OCI-LY1 (cell line): Measurements from ENCODE around the gene STAT5B.
A peak's percentile ranks its signal among the peaks of the same experiment; 100 is the strongest.

ENCODE experiments used
- H2AFZ ChIP-seq: fragments of 200-600 bp; sonication (generic), shearing (Covaris generic); 2 replicates; pipeline ENCODE4 v1.6.0; 2014; ENCODE audit warnings: antibody characterized with exemption, mild to moderate bottlenecking, low read length
- H3F3A ChIP-seq: fragments of 200-600 bp; sonication (generic), shearing (Covaris generic); 2 replicates; pipeline ENCODE4 v1.6.0; 2014; ENCODE audit warnings: mild to moderate bottlenecking, antibody characterized with exemption, low read length, moderate library complexity; ENCODE audit not compliant: insufficient read depth
- H3K27ac ChIP-seq: fragments of 200-600 bp; sonication (generic); 2 replicates; pipeline ENCODE4 v1.5.1; 2014; ENCODE audit warnings: low read length, mixed run types, mild to moderate bottlenecking, low read depth; ENCODE audit not compliant: poor library complexity, severe bottlenecking
- H3K27me3 ChIP-seq: fragments of 200-600 bp; sonication (generic); 2 replicates; pipeline ENCODE4 v1.6.0; 2014; ENCODE audit warnings: antibody characterized with exemption, mild to moderate bottlenecking, low read length, moderate library complexity; ENCODE audit not compliant: insufficient read depth
- H3K36me3 ChIP-seq: fragments of 200-600 bp; sonication (generic); 2 replicates; pipeline ENCODE4 v1.6.1; 2014; ENCODE audit warnings: mild to moderate bottlenecking, antibody characterized with exemption, low read length, moderate library complexity, mixed read lengths; ENCODE audit not compliant: insufficient read depth
- H3K4me1 ChIP-seq: fragments of 200-600 bp; sonication (generic); 2 replicates; pipeline ENCODE4 v1.5.1; 2014; ENCODE audit warnings: mild to moderate bottlenecking, low read length, moderate library complexity; ENCODE audit not compliant: insufficient read depth, severe bottlenecking
- H3K4me2 ChIP-seq: fragments of 200-600 bp; sonication (generic), shearing (Covaris generic); 2 replicates; pipeline ENCODE4 v1.6.1; 2014; ENCODE audit warnings: low read length
- H3K4me3 ChIP-seq: fragments of 200-600 bp; sonication (generic); 2 replicates; pipeline ENCODE4 v1.5.1; 2014; ENCODE audit warnings: low read length, low read depth, mild to moderate bottlenecking, mixed read lengths; ENCODE audit not compliant: poor library complexity, severe bottlenecking
- H3K79me2 ChIP-seq: fragments of 200-600 bp; shearing (Covaris generic); 2 replicates; pipeline ENCODE4 v1.6.1; 2016; ENCODE audit warnings: mixed run types, low read length, mixed read lengths; ENCODE audit not compliant: insufficient read depth
- H3K9ac ChIP-seq: fragments of 200-600 bp; sonication (generic), shearing (Covaris generic); 2 replicates; pipeline ENCODE4 v1.6.1; 2014; ENCODE audit warnings: mild to moderate bottlenecking, low read length, mixed read lengths
- H3K9me2 ChIP-seq: fragments of 200-600 bp; sonication (generic), shearing (Covaris generic); 2 replicates; pipeline ENCODE4 v1.6.1; 2014; ENCODE audit warnings: low read depth, mild to moderate bottlenecking, low read length, mixed read lengths
- H3K9me3 ChIP-seq: fragments of 200-600 bp; shearing (Covaris generic); 2 replicates; pipeline ENCODE4 v1.6.1; 2014; ENCODE audit warnings: low read length, mixed read lengths
- H4K20me1 ChIP-seq: fragments of 200-600 bp; sonication (generic), shearing (Covaris generic); 2 replicates; pipeline ENCODE4 v1.6.0; 2016; ENCODE audit warnings: mild to moderate bottlenecking, low read length; ENCODE audit not compliant: insufficient read depth
- CTCF ChIP-seq: fragments of 200-600 bp; sonication (generic), shearing (Covaris generic); IDR thresholded peaks from 2 replicates; pipeline ENCODE4 v1.5.1; 2017; ENCODE audit warnings: mild to moderate bottlenecking, antibody characterized with exemption, low read length, moderate library complexity, mixed read lengths
- EZH2 ChIP-seq: fragments of 200-600 bp; sonication (generic), shearing (Covaris generic); IDR thresholded peaks from 2 replicates; pipeline ENCODE4 v1.8.0; 2017; ENCODE audit warnings: borderline replicate concordance, mixed run types, mild to moderate bottlenecking, antibody characterized with exemption, low read length, moderate library complexity, mixed read lengths

The STAT5B gene

GRCh38 chr17:42159796-42160530 lies 116.2 kb downstream of the STAT5B start:
- no peaks in the 10 kb centered on the region for H3K4me1 ChIP-seq
- TF ChIP-seq EZH2 (no peak), CTCF (no peak)
- H3K4me2 ChIP-seq = no peak overlapping the region
- H3K79me2 ChIP-seq = no peaks in the 10 kb centered on the region
- no peaks in the 10 kb centered on the region for H3K9me2 ChIP-seq
- H3F3A ChIP-seq = no peaks in the 10 kb centered on the region
- no peaks in the 10 kb centered on the region for H3K27me3 ChIP-seq
- H3K9me3 ChIP-seq = no peaks in the 10 kb centered on the region
- H2AFZ ChIP-seq = no peak overlapping the region
- no peak overlapping the region for H3K9ac ChIP-seq
- no peak overlapping the region for H3K4me3 ChIP-seq
- H3K36me3 ChIP-seq = no peaks in the 10 kb centered on the region
- H3K27ac ChIP-seq = no peak overlapping the region
- no peaks in the 10 kb centered on the region for H4K20me1 ChIP-seq

- no peaks in the 10 kb centered on the region for H3K27me3 ChIP-seq
- H3K9me2 ChIP-seq = no peaks in the 10 kb centered on the region
- H3K4me3 ChIP-seq = peak overlapping the region; percentile 90
- H3K9ac ChIP-seq = no peak overlapping the region
- H3K36me3 ChIP-seq = peaks cover 9% of the 10 kb centered on the region; the same call in 1 of the 2 replicates
- H3K4me1 ChIP-seq = peaks cover 28% of the 10 kb centered on the region
- H3K79me2 ChIP-seq = peaks cover 32% of the 10 kb centered on the region
- no peaks in the 10 kb centered on the region for H4K20me1 ChIP-seq
- H3K27ac ChIP-seq = no peak overlapping the region
- TF ChIP-seq CTCF (no peak), EZH2 (no peak)
- no peak overlapping the region for H2AFZ ChIP-seq
- no peaks in the 10 kb centered on the region for H3K9me3 ChIP-seq
- no peak overlapping the region; the same call in 1 of the 2 replicates for H3K4me2 ChIP-seq
- no peaks in the 10 kb centered on the region for H3F3A ChIP-seq
These were observed 120.6 kb downstream of the STAT5B start for GRCh38 chr17:42155614-42156045.

- H3K4me3 ChIP-seq = peak overlapping the region; percentile 90
- H3K27ac ChIP-seq = peak overlapping the region; percentile 19
- TF ChIP-seq EZH2 = no peak
- no peak for TF ChIP-seq CTCF
- H3K9ac ChIP-seq = peak overlapping the region; percentile 92
- H2AFZ ChIP-seq = no peak overlapping the region
- H3K4me2 ChIP-seq = peak overlapping the region; percentile 79
- no peaks in the 10 kb centered on the region for H3K9me2 ChIP-seq
- no peaks in the 10 kb centered on the region for H3F3A ChIP-seq
- H4K20me1 ChIP-seq = no peaks in the 10 kb centered on the region
- no peaks in the 10 kb centered on the region for H3K9me3 ChIP-seq
- no peaks in the 10 kb centered on the region for H3K27me3 ChIP-seq
- peaks cover 37% of the 10 kb centered on the region for H3K79me2 ChIP-seq
- peaks cover 14% of the 10 kb centered on the region; the same call in 1 of the 2 replicates for H3K36me3 ChIP-seq
- peaks cover 28% of the 10 kb centered on the region for H3K4me1 ChIP-seq
These were observed 122.1 kb downstream of the STAT5B start for GRCh38 chr17:42153919-42154742.
